Right renal pelvis (tissue), 4 donors: ENCODE results near the gene GGNBP2. TPM values are rescaled to one million over a fixed set of nuclear protein-coding genes. Genes with fewer than 3 reads are reported as not detected.

ENCODE experiments used
- DNase-seq, 4 donors: peaks; one replicate each; pipeline ENCODE4 v3.0.0-alpha.2; 2013; ENCODE audit warnings: low read depth in 4 of 4, low spot score in 3 of 4, missing footprints in 1 of 4
- polyA plus RNA-seq, 4 donors: library from polyadenylated mRNA; unstranded; fragments of 120-200 nt; gene quantifications; one replicate each; pipeline ENCODE4 v1.2.1, GENCODE V29; 2013; ENCODE audit not compliant: insufficient read length in 4 of 4

The GGNBP2 gene
- polyA plus RNA-seq, 4 donors = 70.4 to 81.6 (median 78.1) TPM

GRCh38 chr17:36514856-36515255 is 29.9 kb upstream of the GGNBP2 start:
- no peak for DNase-seq

- DNase-seq = no peak
Observed at GRCh38 chr17:36515837-36516236, 28.9 kb upstream of the GGNBP2 start.

- DNase-seq = no peak
Observed at GRCh38 chr17:36523113-36523512, 21.6 kb upstream of the GGNBP2 start.

- no peak for DNase-seq
Observed at GRCh38 chr17:36524428-36524876, 20.3 kb upstream of the GGNBP2 start.

GRCh38 chr17:36525113-36525512 is 19.6 kb upstream of the GGNBP2 start:
- DNase-seq = no peak

- no peak for DNase-seq
Observed at GRCh38 chr17:36525888-36526287, 18.8 kb upstream of the GGNBP2 start.

GRCh38 chr17:36527621-36528250 is 17.0 kb upstream of the GGNBP2 start:
- no peak for DNase-seq

- DNase-seq = no peak
Observed at GRCh38 chr17:36529121-36529520, 15.6 kb upstream of the GGNBP2 start.

- no peak for DNase-seq
Observed at GRCh38 chr17:36532435-36532975, 12.2 kb upstream of the GGNBP2 start.

GRCh38 chr17:36533935-36534839 is 10.5 kb upstream of the GGNBP2 start:
- peak; percentile 12 to 42 (median 26) for DNase-seq

GRCh38 chr17:36534840-36535668 is 9.7 kb upstream of the GGNBP2 start, which contains the start of the genes MYO19 and PIGW:
MYO19 (minus strand) TSS chr17:36534868; CDS start chr17:36532538, 2,330 bp downstream.
PIGW (plus strand) TSS chr17:36534987; CDS start chr17:36537102, 2,115 bp downstream.
- peak; percentile 65 to 83 (median 70) for DNase-seq

- DNase-seq = no peak
Observed at GRCh38 chr17:36535669-36536081, 9.0 kb upstream of the GGNBP2 start.

- DNase-seq = no peak
Observed at GRCh38 chr17:36540696-36541095, 4.0 kb upstream of the GGNBP2 start.

- DNase-seq = no peak
Observed at GRCh38 chr17:36542755-36543154, 2.0 kb upstream of the GGNBP2 start.

- peak in 1 of 4 donors; percentile 10 for DNase-seq
Observed at GRCh38 chr17:36544044-36544306, 744 bp upstream of the GGNBP2 start.

GRCh38 chr17:36545077-36545464 is 352 bp downstream of the GGNBP2 start:
- DNase-seq = no peak

GRCh38 chr17:36545465-36546417 is 1.0 kb downstream of the GGNBP2 start:
- DNase-seq = peak; percentile 90 to 95 (median 93)

GRCh38 chr17:36546418-36547093 is 1.8 kb downstream of the GGNBP2 start:
- no peak for DNase-seq

- no peak for DNase-seq
Observed at GRCh38 chr17:36547776-36548175, 3.1 kb downstream of the GGNBP2 start.
